HG02885 (cell line): Measurements from ENCODE around the gene SHROOM1.
"Not testable (repeated sequence)": the region's sequence is repeated elsewhere in the genome, so short reads cannot be mapped to it uniquely, and the experiment has no call there.

ENCODE experiments used
- ATAC-seq: cut with Tn5 transposase; IDR thresholded peaks from one replicate; pipeline ENCODE4 v1.9.1; 2021; ENCODE audit warnings: mild to moderate bottlenecking; ENCODE audit not compliant: unreplicated experiment, poor library complexity

Gene SHROOM1

GRCh38 chr5:132830436-132831094, at the start of gene SHROOM1:
SHROOM1 (minus strand) TSS chr5:132830647; CDS start chr5:132826140, 4,507 bp downstream.
- peak; percentile 82 for ATAC-seq

GRCh38 chr5:132877938-132878337, 47.5 kb upstream of the SHROOM1 start:
- no peak for ATAC-seq

- ATAC-seq = no peak
Observed at GRCh38 chr5:132877466-132877865, 47.0 kb upstream of the SHROOM1 start.

GRCh38 chr5:132876020-132876759, 45.7 kb upstream of the SHROOM1 start:
- ATAC-seq = no peak

GRCh38 chr5:132873930-132874271, 43.5 kb upstream of the SHROOM1 start:
- ATAC-seq = no peak

- ATAC-seq = no peak
Observed at GRCh38 chr5:132873119-132873929, 42.9 kb upstream of the SHROOM1 start, which contains the start of gene LEAP2. LEAP2 (plus strand) TSS chr5:132873668; CDS start chr5:132873695, 27 bp downstream.

- no peak for ATAC-seq
Observed at GRCh38 chr5:132872788-132873118, 42.3 kb upstream of the SHROOM1 start.

GRCh38 chr5:132871459-132872284, 41.2 kb upstream of the SHROOM1 start:
- ATAC-seq = no peak

- ATAC-seq = no peak
Observed at GRCh38 chr5:132870801-132871200, 40.4 kb upstream of the SHROOM1 start.

GRCh38 chr5:132868754-132869153, 38.3 kb upstream of the SHROOM1 start:
- ATAC-seq = no peak

GRCh38 chr5:132867046-132867451, 36.6 kb upstream of the SHROOM1 start:
- peak; percentile 15 for ATAC-seq

GRCh38 chr5:132866342-132867045, 36.0 kb upstream of the SHROOM1 start, which contains the start of the genes GDF9 and UQCRQ:
GDF9 (minus strand) TSS chr5:132866469; CDS start chr5:132864533, 1,936 bp downstream.
UQCRQ (plus strand) TSS chr5:132866642; CDS start chr5:132866882, 240 bp downstream.
- ATAC-seq = peak; percentile 99

- peak; percentile 23 for ATAC-seq
Observed at GRCh38 chr5:132865668-132866341, 35.4 kb upstream of the SHROOM1 start.

- no peak for ATAC-seq
Observed at GRCh38 chr5:132860742-132861141, 30.3 kb upstream of the SHROOM1 start.

GRCh38 chr5:132859889-132860437, 29.5 kb upstream of the SHROOM1 start:
- ATAC-seq = no peak

GRCh38 chr5:132856011-132856410, 25.6 kb upstream of the SHROOM1 start:
- ATAC-seq = no peak

- not testable (repeated sequence) for ATAC-seq
Observed at GRCh38 chr5:132854992-132855391, 24.5 kb upstream of the SHROOM1 start.

GRCh38 chr5:132854301-132854700, 23.9 kb upstream of the SHROOM1 start:
- no peak for ATAC-seq

GRCh38 chr5:132853790-132854189, 23.3 kb upstream of the SHROOM1 start:
- no peak for ATAC-seq
